H1 (cell line): ENCODE measurements around the gene SLC12A5. TPM values are rescaled to one million over a fixed set of nuclear protein-coding genes. Genes with fewer than 3 reads are reported as not detected.

Experiments
- CTCF ChIA-PET: fragments of 300-600 bp; sonication (Branson Sonifier 250); formaldehyde crosslinking; loops from one replicate; lab custom pipeline; 2021; ENCODE audit not compliant: partially characterized antibody; lab: Charles Lee
- POLR2A ChIA-PET: fragments of 300-600 bp; sonication (Branson Sonifier 250); formaldehyde crosslinking; loops from one replicate; lab custom pipeline; 2021; ENCODE audit warnings: inconsistent platforms; ENCODE audit not compliant: partially characterized antibody; lab: Charles Lee
- DNase-seq, 2 experiments: peaks; one replicate each; pipeline versions ENCODE4 v3.0.0 to v3.0.0-alpha.2; 2010 to 2022; ENCODE audit warnings: low spot score in 2 of 2, low read depth in 1 of 2, mixed read lengths in 1 of 2
- FAIRE-seq: peaks from 2 replicates; lab custom pipeline; 2011; peaks lifted over from hg19 to GRCh38; lab: Jason Lieb, UNC
- H2AFZ ChIP-seq: 2 replicates; pipeline ENCODE4 v1.8.1; 2012; ENCODE audit warnings: low read length, inconsistent platforms
- H2AK5ac ChIP-seq: 2 replicates; pipeline ENCODE4 v1.6.1; 2013; ENCODE audit warnings: low read depth, low read length
- H2BK120ac ChIP-seq: replicated peaks from 2 replicates; pipeline ENCODE3; 2013; ENCODE audit warnings: low read depth, low read length, inconsistent platforms
- H2BK12ac ChIP-seq: 2 replicates; pipeline ENCODE4 v1.6.1; 2013; ENCODE audit warnings: low read depth, low read length
- H2BK15ac ChIP-seq: 2 replicates; pipeline ENCODE4 v1.6.1; 2013; ENCODE audit warnings: low read length
- H2BK20ac ChIP-seq: 2 replicates; pipeline ENCODE4 v1.6.1; 2013; ENCODE audit warnings: low read length
- H2BK5ac ChIP-seq: 2 replicates; pipeline ENCODE4 v1.6.1; 2013; ENCODE audit warnings: low read depth, low read length
- H3K14ac ChIP-seq: 2 replicates; pipeline ENCODE4 v1.6.1; 2013; ENCODE audit warnings: inconsistent platforms; ENCODE audit not compliant: insufficient read length
- H3K18ac ChIP-seq: 2 replicates; pipeline ENCODE4 v1.6.1; 2013; ENCODE audit warnings: low read length; ENCODE audit errors: extremely low read depth
- H3K23ac ChIP-seq: 2 replicates; pipeline ENCODE4 v1.6.1; 2013; ENCODE audit warnings: inconsistent platforms; ENCODE audit not compliant: insufficient read length
- H3K23me2 ChIP-seq: 2 replicates; pipeline ENCODE4 v1.6.1; 2013; ENCODE audit warnings: low read depth, low read length
- H3K27ac ChIP-seq: 2 replicates; pipeline ENCODE4 v1.6.1; 2011; ENCODE audit warnings: low read depth, low read length, inconsistent platforms
- H3K27me3 ChIP-seq, 4 experiments: replicated peaks in 1 of 4; 1 replicate in 1 of 4; 2 replicates in 3 of 4; pipeline versions ENCODE4 v1.6.1 to v1.8.1; 2011 to 2013; ENCODE audit warnings: low read length in 3 of 4, mild to moderate bottlenecking in 3 of 4, inconsistent platforms in 2 of 4, mixed read lengths in 2 of 4, moderate library complexity in 1 of 4; ENCODE audit not compliant: control insufficient read depth in 3 of 4, insufficient read depth in 3 of 4; ENCODE audit errors: extremely low read depth in 1 of 4
- H3K36me3 ChIP-seq, 4 experiments: 2 replicates each; pipeline versions ENCODE4 v1.6.1 to v1.8.1; 2011 to 2013; ENCODE audit warnings: mild to moderate bottlenecking in 4 of 4, low read length in 3 of 4, moderate library complexity in 2 of 4, control low read depth in 1 of 4, inconsistent platforms in 1 of 4; ENCODE audit not compliant: insufficient read depth in 4 of 4, control insufficient read depth in 2 of 4
- H3K4ac ChIP-seq: replicated peaks from 2 replicates; pipeline ENCODE3; 2013; ENCODE audit warnings: low read length, low read depth, mixed read lengths, inconsistent platforms; ENCODE audit not compliant: insufficient read length
- H3K4me1 ChIP-seq, 4 experiments: replicated peaks in 1 of 4; 1 replicate in 1 of 4; 2 replicates in 3 of 4; pipeline versions ENCODE4 v1.6.1 to v1.8.1; 2011 to 2013; ENCODE audit warnings: low read length in 3 of 4, inconsistent platforms in 2 of 4, mixed read lengths in 1 of 4; ENCODE audit not compliant: insufficient read depth in 4 of 4, control insufficient read depth in 3 of 4
- H3K4me2 ChIP-seq, 2 experiments: 2 replicates each; pipeline versions ENCODE4 v1.6.1 to v1.8.1; 2011 to 2013; ENCODE audit warnings: low read depth in 2 of 2, low read length in 2 of 2, control low read depth in 1 of 2, inconsistent platforms in 1 of 2, mild to moderate bottlenecking in 1 of 2; ENCODE audit not compliant: insufficient read depth in 1 of 2
- H3K4me3 ChIP-seq, 4 experiments: fragments of 200-600, 300-600 bp in 1 of 4; sonication (generic), shearing (Covaris generic), sonication (Bioruptor Twin) in 1 of 4; 2 replicates each; pipeline versions ENCODE4 v1.5.1 to v1.8.1; 2011 to 2016; ENCODE audit warnings: low read length in 4 of 4, low read depth in 3 of 4, control low read depth in 2 of 4, inconsistent platforms in 2 of 4, mild to moderate bottlenecking in 2 of 4, mixed read lengths in 1 of 4, moderate library complexity in 1 of 4; ENCODE audit not compliant: insufficient read depth in 2 of 4; ENCODE audit errors: extremely low read depth in 1 of 4
- H3K56ac ChIP-seq: replicated peaks from 2 replicates; pipeline ENCODE3; 2013; ENCODE audit warnings: low read depth, mild to moderate bottlenecking, mixed read lengths, low read length, inconsistent platforms; ENCODE audit not compliant: insufficient read length
- H3K79me1 ChIP-seq: 2 replicates; pipeline ENCODE4 v1.6.1; 2013; ENCODE audit warnings: low read depth, low read length, control low read depth
- H3K79me2 ChIP-seq, 2 experiments: 2 replicates each; pipeline versions ENCODE4 v1.6.1 to v1.8.1; 2012 to 2013; ENCODE audit warnings: low read length in 2 of 2, mild to moderate bottlenecking in 2 of 2, inconsistent platforms in 1 of 2; ENCODE audit not compliant: insufficient read depth in 2 of 2, control insufficient read depth in 1 of 2
- H3K9ac ChIP-seq, 4 experiments: replicated peaks in 1 of 4; 1 replicate in 1 of 4; 2 replicates in 3 of 4; pipeline versions ENCODE4 v1.6.1 to v1.8.1; 2011 to 2013; ENCODE audit warnings: low read depth in 3 of 4, low read length in 3 of 4, control low read depth in 2 of 4, mild to moderate bottlenecking in 2 of 4, moderate library complexity in 2 of 4, inconsistent platforms in 1 of 4; ENCODE audit errors: extremely low read depth in 1 of 4
- H3K9me3 ChIP-seq, 2 experiments: 2 replicates each; pipeline versions ENCODE4 v1.6.1 to v1.8.1; 2012 to 2013; ENCODE audit warnings: mild to moderate bottlenecking in 2 of 2, moderate library complexity in 2 of 2, control low read depth in 1 of 2, inconsistent platforms in 1 of 2, low read depth in 1 of 2, low read length in 1 of 2, mixed read lengths in 1 of 2; ENCODE audit not compliant: insufficient read depth in 2 of 2
- H4K20me1 ChIP-seq, 2 experiments: replicated peaks in 1 of 2; 2 replicates each; pipeline versions ENCODE3 to v1.8.1; 2011 to 2013; ENCODE audit warnings: inconsistent platforms in 2 of 2, low read length in 2 of 2, mild to moderate bottlenecking in 1 of 2; ENCODE audit not compliant: insufficient read depth in 2 of 2, control insufficient read depth in 1 of 2
- H4K5ac ChIP-seq: 2 replicates; pipeline ENCODE4 v1.6.1; 2013; ENCODE audit warnings: low read length, low read depth, mixed read lengths, inconsistent platforms; ENCODE audit not compliant: insufficient read length
- H4K8ac ChIP-seq: 2 replicates; pipeline ENCODE4 v1.8.0; 2013; ENCODE audit warnings: mild to moderate bottlenecking, moderate library complexity, low read length, inconsistent platforms; ENCODE audit not compliant: insufficient read depth; ENCODE audit errors: extremely low read depth
- H4K91ac ChIP-seq: replicated peaks from 2 replicates; pipeline ENCODE3; 2013; ENCODE audit warnings: low read length, mixed read lengths, inconsistent platforms; ENCODE audit not compliant: insufficient read length
- KDM4A ChIP-seq: IDR thresholded peaks from one replicate; pipeline ENCODE4 v1.7.1; 2012; ENCODE audit warnings: low read depth, mild to moderate bottlenecking, moderate library complexity, low read length, inconsistent platforms; ENCODE audit not compliant: severe bottlenecking
- KDM5A ChIP-seq: fragments of 200-600 bp; IDR thresholded peaks from 2 replicates; pipeline ENCODE4 v1.7.1; 2012; ENCODE audit warnings: mild to moderate bottlenecking, low read length, inconsistent platforms, mixed read lengths
- MAFK ChIP-seq: IDR thresholded peaks from 2 replicates; pipeline ENCODE4 v1.6.1; 2012; ENCODE audit warnings: low read depth, mild to moderate bottlenecking, improper control_type of control experiment, low read length
- NANOG ChIP-seq: IDR thresholded peaks from 2 replicates; pipeline ENCODE4 v1.6.1; 2011; ENCODE audit warnings: low read length, low read depth, mild to moderate bottlenecking, inconsistent platforms; ENCODE audit not compliant: insufficient read depth, poor library complexity, severe bottlenecking
- RBBP5 ChIP-seq: IDR thresholded peaks from 2 replicates; pipeline ENCODE4 v1.7.1; 2012; ENCODE audit warnings: low read depth, mild to moderate bottlenecking, inconsistent platforms, low read length, moderate library complexity, borderline replicate concordance
- SAP30 ChIP-seq: fragments of 300-600 bp; sonication (generic); IDR thresholded peaks from 2 replicates; pipeline ENCODE4 v1.7.1; 2012; ENCODE audit warnings: low read length, moderate library complexity, mild to moderate bottlenecking, inconsistent platforms; ENCODE audit not compliant: insufficient read depth, insufficient replicate concordance
- TAF1 ChIP-seq: IDR thresholded peaks from 2 replicates; pipeline ENCODE4 v1.6.1; 2011; ENCODE audit warnings: mild to moderate bottlenecking, low read depth, low read length
- TAF7 ChIP-seq: optimal IDR thresholded peaks from 2 replicates; pipeline ENCODE3; 2011; ENCODE audit warnings: low read depth, mild to moderate bottlenecking, inconsistent platforms, low read length, moderate library complexity, borderline replicate concordance
- WGBS, 2 experiments: shearing (Covaris generic) in 1 of 2; methylation state at CpG; one replicate each; pipeline versions ENCODE4 v1.1.6 to v1.1.7; 2013 to 2015; ENCODE audit warnings: low lambda C conversion rate in 2 of 2, mixed read lengths in 2 of 2, inconsistent platforms in 1 of 2, low coverage in 1 of 2, missing lambda C conversion rate in 1 of 2; ENCODE audit not compliant: insufficient replicate concordance in 2 of 2, insufficient coverage in 1 of 2, insufficient read length in 1 of 2; ENCODE audit errors: extremely low coverage in 1 of 2, missing lambda C conversion rate in 1 of 2; 5-methylcytosine and 5-hydroxymethylcytosine counted together
- polyA plus RNA-seq, 7 experiments: library from polyadenylated mRNA; depleted of rRNA in 3 of 7; stranded (reverse) in 5 of 7; unstranded in 2 of 7; fragments of >200 nt in 5 of 7; fragments of 200-250 nt in 2 of 7; gene quantifications; 1 replicate in 5 of 7; 2 replicates in 1 of 7; 4 replicates in 1 of 7; pipeline versions ENCODE4 v1.2.1 to v1.2.3, GENCODE V29; 2011 to 2013; ENCODE audit warnings: missing spikeins in 2 of 7, mixed read lengths in 2 of 7
- total RNA-seq: library from RNA; stranded (reverse); fragmentation: NEBNext Ultra II Directional; extraction: Animal tissue kit (Norgen Biotek cat#: 25700); gene quantifications from 2 replicates; pipeline ENCODE4 v1.2.1, GENCODE V29; 2021
- TF ChIP-seq, protein P1 (sequence below): IDR thresholded peaks from 2 replicates; pipeline ENCODE4 v1.6.1; 2012; ENCODE audit warnings: inconsistent platforms

SLC12A5 gene
- total and polyA plus RNA-seq, 2 of the 8 experiments (the other 6 are each of a cell fraction or from before 2014, with no cell fraction given) = 1.9 to 7.3 TPM

DNA sequence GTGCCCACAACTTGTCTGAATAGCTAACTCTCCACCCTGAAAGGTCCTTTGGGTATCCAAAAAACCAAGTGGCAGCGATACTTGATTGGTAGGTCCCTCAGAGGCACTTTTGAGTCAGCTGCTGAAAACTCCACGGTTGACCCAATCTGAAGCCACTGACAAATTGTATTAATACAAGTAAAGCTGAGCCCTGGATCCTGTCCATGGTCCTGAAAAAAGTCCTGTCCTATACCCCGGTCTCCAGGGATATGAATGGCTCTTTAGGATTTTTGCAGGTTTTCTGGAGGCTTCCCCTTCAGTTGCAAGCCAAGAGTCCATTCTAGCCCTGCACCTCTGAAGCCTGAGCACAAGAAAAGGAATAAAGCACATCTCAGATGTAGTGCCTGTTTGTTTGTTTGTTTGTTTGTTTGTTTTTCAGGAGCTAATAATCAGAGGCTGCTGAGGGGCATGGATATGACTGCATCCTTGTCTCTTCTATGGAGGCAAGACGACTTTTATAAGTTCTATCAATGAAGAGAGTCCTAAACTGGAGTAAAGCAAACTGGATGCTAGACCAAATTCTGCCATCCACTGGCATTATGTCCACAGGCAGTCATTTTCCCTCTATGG lies 1.7 kb upstream of the SLC12A5 start:
- 32% methylated on average over 4 of the region's 4 CpGs; no CpG with 5 or more reads in 1 of the 2 experiments for WGBS, 2 experiments
- Histone ChIP-seq H3K4me1 (peaks cover 0 to 11% (median 7%) of the 10 kb centered on the region in 4 experiments; a peak in 6 of 7 replicates), H4K20me1 (peaks cover 3 to 20% of the 10 kb centered on the region in 2 experiments), H3K27ac (no peak overlapping the region), H2BK20ac (no peak overlapping the region), H3K36me3 (no peaks in the 10 kb centered on the region), H2BK15ac (no peak overlapping the region), H2BK120ac (no peak overlapping the region), H3K18ac (no peak overlapping the region), H2BK5ac (no peak overlapping the region), H4K91ac (no peak overlapping the region), H3K9me3 (no peaks in the 10 kb centered on the region), H3K4me3 (no peak overlapping the region), H3K4me2 (no peak overlapping the region), H3K9ac (no peak overlapping the region), H3K27me3 (peaks cover 39 to 93% (median 62%) of the 10 kb centered on the region in 4 experiments), H3K79me1 (no peaks in the 10 kb centered on the region), H3K23ac (no peak overlapping the region), H3K23me2 (peaks cover 6% of the 10 kb centered on the region; the same call in 1 of the 2 replicates), H4K8ac (no peak overlapping the region), H2AK5ac (no peak overlapping the region), H3K56ac (no peak overlapping the region), H4K5ac (no peak overlapping the region), H2BK12ac (no peak overlapping the region), H3K4ac (no peak overlapping the region), H3K79me2 (no peaks in the 10 kb centered on the region), H2AFZ (no peak overlapping the region), H3K14ac (no peak overlapping the region)
- FAIRE-seq (no peak), DNase-seq (peak in 1 of 2 experiments; percentile 57)
- no peak for TF ChIP-seq KDM4A
- no peak for TF ChIP-seq RBBP5
- TF ChIP-seq SAP30 = no peak
- TF ChIP-seq TAF7 = no peak
- TF ChIP-seq MAFK = no peak
- TF ChIP-seq NANOG = no peak
- TF ChIP-seq, protein P1, sequence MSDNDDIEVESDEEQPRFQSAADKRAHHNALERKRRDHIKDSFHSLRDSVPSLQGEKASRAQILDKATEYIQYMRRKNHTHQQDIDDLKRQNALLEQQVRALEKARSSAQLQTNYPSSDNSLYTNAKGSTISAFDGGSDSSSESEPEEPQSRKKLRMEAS = no peak
- TF ChIP-seq TAF1 = no peak
- no peak for TF ChIP-seq KDM5A
- POLR2A ChIA-PET = interaction anchor here (0.7 to 1.2 kb wide), 4 partner anchors 9 to 60 kb away, joined by 3 to 4 read pairs (median 3); no protein-coding TSS in a partner anchor
- CTCF ChIA-PET = interaction anchor here (1.0 to 8.5 kb wide), 7 partner anchors 13 to 321 kb away, joined by 3 to 60 read pairs (median 5); no protein-coding TSS in a partner anchor
